ENCODE results near the gene MED15.
A peak's percentile ranks its signal among the peaks of the same experiment; 100 is the strongest.

The MED15 gene

GRCh38 chr22:20530368-20531153, 23.2 kb downstream of the MED15 start:
- Histone ChIP-seq H3K9ac (ENCODE audit: low read length in 5 of 5) (peak overlapping the region in 3 of 5 donors; percentile 25 to 61 (median 48)), H3K4me3 (ENCODE audit: low read depth in 1 of 5, low read length in 5 of 5) (no peak overlapping the region), H3K36me3 (ENCODE audit: control insufficient read depth in 5 of 5, insufficient read depth in 5 of 5, low read length in 5 of 5) (peaks cover 4 to 27% (median 15%) of the 10 kb centered on the region in 5 donors), H3K27me3 (ENCODE audit: control insufficient read depth in 5 of 5, insufficient read depth in 4 of 5, low read length in 5 of 5) (no peaks in the 10 kb centered on the region), H3K4me1 (ENCODE audit: control insufficient read depth in 5 of 5, insufficient read depth in 5 of 5, low read length in 5 of 5) (peaks cover 28 to 58% (median 50%) of the 10 kb centered on the region in 5 donors), H3K9me3 (ENCODE audit: control insufficient read depth in 5 of 5, low read length in 5 of 5) (no peaks in the 10 kb centered on the region), H3K27ac (ENCODE audit: low read depth, low read length) (peak overlapping the region; percentile 88)

- H3K36me3 ChIP-seq (ENCODE audit: control insufficient read depth in 5 of 5, insufficient read depth in 5 of 5, low read length in 5 of 5), result peaks cover 3 to 26% (median 15%) of the 10 kb centered on the region in 5 donors
- H3K9ac ChIP-seq (ENCODE audit: low read length in 5 of 5), result peak overlapping the region in 3 of 5 donors; percentile 25 to 61 (median 48)
- no peaks in the 10 kb centered on the region for H3K9me3 ChIP-seq (ENCODE audit: control insufficient read depth in 5 of 5, low read length in 5 of 5)
- H3K4me1 ChIP-seq (ENCODE audit: control insufficient read depth in 5 of 5, insufficient read depth in 5 of 5, low read length in 5 of 5), result peaks cover 28 to 58% (median 50%) of the 10 kb centered on the region in 5 donors
- peak overlapping the region; percentile 88 for H3K27ac ChIP-seq (ENCODE audit: low read depth, low read length)
- H3K27me3 ChIP-seq (ENCODE audit: control insufficient read depth in 5 of 5, insufficient read depth in 4 of 5, low read length in 5 of 5), result no peaks in the 10 kb centered on the region
- H3K4me3 ChIP-seq (ENCODE audit: low read depth in 1 of 5, low read length in 5 of 5), result no peak overlapping the region
Observed at GRCh38 chr22:20531154-20531403, 23.7 kb downstream of the MED15 start.

GRCh38 chr22:20531404-20532201, 24.2 kb downstream of the MED15 start:
- Histone ChIP-seq H3K9me3 (ENCODE audit: control insufficient read depth in 5 of 5, low read length in 5 of 5) (no peaks in the 10 kb centered on the region), H3K27ac (ENCODE audit: low read depth, low read length) (peak overlapping the region; percentile 88), H3K9ac (ENCODE audit: low read length in 5 of 5) (peak overlapping the region in 4 of 5 donors; percentile 25 to 61 (median 48)), H3K36me3 (ENCODE audit: control insufficient read depth in 5 of 5, insufficient read depth in 5 of 5, low read length in 5 of 5) (peaks cover 0 to 25% (median 12%) of the 10 kb centered on the region in 5 donors), H3K4me3 (ENCODE audit: low read depth in 1 of 5, low read length in 5 of 5) (peak overlapping the region in 2 of 5 donors; percentile 1 to 11), H3K27me3 (ENCODE audit: control insufficient read depth in 5 of 5, insufficient read depth in 4 of 5, low read length in 5 of 5) (no peaks in the 10 kb centered on the region), H3K4me1 (ENCODE audit: control insufficient read depth in 5 of 5, insufficient read depth in 5 of 5, low read length in 5 of 5) (peaks cover 25 to 58% (median 50%) of the 10 kb centered on the region in 5 donors)

GRCh38 chr22:20532256-20532993, 25.0 kb downstream of the MED15 start:
- peak overlapping the region in 1 of 5 donors; percentile 11 for H3K4me3 ChIP-seq (ENCODE audit: low read depth in 1 of 5, low read length in 5 of 5)
- H3K27ac ChIP-seq (ENCODE audit: low read depth, low read length), result peak overlapping the region; percentile 88
- no peaks in the 10 kb centered on the region for H3K27me3 ChIP-seq (ENCODE audit: control insufficient read depth in 5 of 5, insufficient read depth in 4 of 5, low read length in 5 of 5)
- H3K36me3 ChIP-seq (ENCODE audit: control insufficient read depth in 5 of 5, insufficient read depth in 5 of 5, low read length in 5 of 5), result peaks cover 0 to 33% (median 14%) of the 10 kb centered on the region in 5 donors
- no peaks in the 10 kb centered on the region for H3K9me3 ChIP-seq (ENCODE audit: control insufficient read depth in 5 of 5, low read length in 5 of 5)
- H3K9ac ChIP-seq (ENCODE audit: low read length in 5 of 5), result peak overlapping the region in 3 of 5 donors; percentile 16 to 61 (median 48)
- H3K4me1 ChIP-seq (ENCODE audit: control insufficient read depth in 5 of 5, insufficient read depth in 5 of 5, low read length in 5 of 5), result peaks cover 22 to 57% (median 48%) of the 10 kb centered on the region in 5 donors

- no peaks in the 10 kb centered on the region for H3K27me3 ChIP-seq (ENCODE audit: control insufficient read depth in 5 of 5, insufficient read depth in 4 of 5, low read length in 5 of 5)
- peak overlapping the region in 2 of 5 donors; percentile 32 to 46 for H3K9ac ChIP-seq (ENCODE audit: low read length in 5 of 5)
- H3K4me3 ChIP-seq (ENCODE audit: low read depth in 1 of 5, low read length in 5 of 5), result no peak overlapping the region
- peak overlapping the region; percentile 88 for H3K27ac ChIP-seq (ENCODE audit: low read depth, low read length)
- no peaks in the 10 kb centered on the region for H3K9me3 ChIP-seq (ENCODE audit: control insufficient read depth in 5 of 5, low read length in 5 of 5)
- peaks cover 22 to 55% (median 48%) of the 10 kb centered on the region in 5 donors for H3K4me1 ChIP-seq (ENCODE audit: control insufficient read depth in 5 of 5, insufficient read depth in 5 of 5, low read length in 5 of 5)
- H3K36me3 ChIP-seq (ENCODE audit: control insufficient read depth in 5 of 5, insufficient read depth in 5 of 5, low read length in 5 of 5), result peaks cover 0 to 37% (median 17%) of the 10 kb centered on the region in 5 donors
Observed at GRCh38 chr22:20533095-20533878, 25.9 kb downstream of the MED15 start.

- no peaks in the 10 kb centered on the region for H3K9me3 ChIP-seq (ENCODE audit: control insufficient read depth in 5 of 5, low read length in 5 of 5)
- no peak overlapping the region for H3K4me3 ChIP-seq (ENCODE audit: low read depth in 1 of 5, low read length in 5 of 5)
- H3K36me3 ChIP-seq (ENCODE audit: control insufficient read depth in 5 of 5, insufficient read depth in 5 of 5, low read length in 5 of 5), result peaks cover 0 to 37% (median 15%) of the 10 kb centered on the region in 5 donors
- H3K4me1 ChIP-seq (ENCODE audit: control insufficient read depth in 5 of 5, insufficient read depth in 5 of 5, low read length in 5 of 5), result peaks cover 22 to 55% (median 48%) of the 10 kb centered on the region in 5 donors
- H3K9ac ChIP-seq (ENCODE audit: low read length in 5 of 5), result peak overlapping the region in 2 of 5 donors; percentile 32 to 46
- no peaks in the 10 kb centered on the region for H3K27me3 ChIP-seq (ENCODE audit: control insufficient read depth in 5 of 5, insufficient read depth in 4 of 5, low read length in 5 of 5)
- H3K27ac ChIP-seq (ENCODE audit: low read depth, low read length), result peak overlapping the region; percentile 17
Observed at GRCh38 chr22:20533879-20534265, 26.5 kb downstream of the MED15 start.

- Histone ChIP-seq H3K9ac (ENCODE audit: low read length in 5 of 5) (no peak overlapping the region), H3K4me3 (ENCODE audit: low read depth in 1 of 5, low read length in 5 of 5) (no peak overlapping the region), H3K36me3 (ENCODE audit: control insufficient read depth in 5 of 5, insufficient read depth in 5 of 5, low read length in 5 of 5) (peaks cover 4 to 39% (median 29%) of the 10 kb centered on the region in 5 donors), H3K4me1 (ENCODE audit: control insufficient read depth in 5 of 5, insufficient read depth in 5 of 5, low read length in 5 of 5) (peaks cover 13 to 38% (median 29%) of the 10 kb centered on the region in 5 donors), H3K9me3 (ENCODE audit: control insufficient read depth in 5 of 5, low read length in 5 of 5) (no peaks in the 10 kb centered on the region), H3K27me3 (ENCODE audit: control insufficient read depth in 5 of 5, insufficient read depth in 4 of 5, low read length in 5 of 5) (no peaks in the 10 kb centered on the region), H3K27ac (ENCODE audit: low read depth, low read length) (no peak overlapping the region)
Observed at GRCh38 chr22:20536590-20537324, 29.3 kb downstream of the MED15 start.

GRCh38 chr22:20537325-20537756, 29.9 kb downstream of the MED15 start:
- H3K9me3 ChIP-seq (ENCODE audit: control insufficient read depth in 5 of 5, low read length in 5 of 5), result no peaks in the 10 kb centered on the region
- peaks cover 8 to 45% (median 34%) of the 10 kb centered on the region in 5 donors for H3K36me3 ChIP-seq (ENCODE audit: control insufficient read depth in 5 of 5, insufficient read depth in 5 of 5, low read length in 5 of 5)
- H3K4me1 ChIP-seq (ENCODE audit: control insufficient read depth in 5 of 5, insufficient read depth in 5 of 5, low read length in 5 of 5), result peaks cover 7 to 33% (median 23%) of the 10 kb centered on the region in 5 donors
- H3K27me3 ChIP-seq (ENCODE audit: control insufficient read depth in 5 of 5, insufficient read depth in 4 of 5, low read length in 5 of 5), result no peaks in the 10 kb centered on the region
- no peak overlapping the region for H3K4me3 ChIP-seq (ENCODE audit: low read depth in 1 of 5, low read length in 5 of 5)
- H3K27ac ChIP-seq (ENCODE audit: low read depth, low read length), result no peak overlapping the region
- no peak overlapping the region for H3K9ac ChIP-seq (ENCODE audit: low read length in 5 of 5)
